Putamen (tissue), 1 donor: Measurements from ENCODE around the gene FTCDNL1.
A peak's percentile ranks its signal among the peaks of the same experiment; 100 is the strongest.

Experiments used
- DNase-seq: peaks from one replicate; pipeline ENCODE4 v3.0.0-alpha.2; 2016; ENCODE audit warnings: low spot score

FTCDNL1 gene

GRCh38 chr2:199742884-199743283 is 108.1 kb downstream of the FTCDNL1 start:
- no peak for DNase-seq

DNA sequence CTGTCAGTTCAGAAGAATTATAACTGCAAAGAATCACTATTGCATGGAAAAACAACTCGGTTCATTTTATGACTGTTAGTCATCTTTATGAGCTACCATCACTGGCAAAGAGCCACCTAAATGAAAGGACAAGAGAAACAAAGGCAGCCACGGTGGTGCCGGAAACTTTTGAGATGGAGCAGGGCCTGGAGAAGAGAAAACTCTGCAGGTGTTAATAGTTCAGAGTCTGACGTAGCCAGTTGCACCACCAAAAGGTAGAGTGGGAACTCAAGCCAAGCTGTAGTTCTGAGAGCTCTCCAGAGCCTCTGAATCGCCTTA is 110.9 kb downstream of the FTCDNL1 start:
- DNase-seq: no peak

DNA sequence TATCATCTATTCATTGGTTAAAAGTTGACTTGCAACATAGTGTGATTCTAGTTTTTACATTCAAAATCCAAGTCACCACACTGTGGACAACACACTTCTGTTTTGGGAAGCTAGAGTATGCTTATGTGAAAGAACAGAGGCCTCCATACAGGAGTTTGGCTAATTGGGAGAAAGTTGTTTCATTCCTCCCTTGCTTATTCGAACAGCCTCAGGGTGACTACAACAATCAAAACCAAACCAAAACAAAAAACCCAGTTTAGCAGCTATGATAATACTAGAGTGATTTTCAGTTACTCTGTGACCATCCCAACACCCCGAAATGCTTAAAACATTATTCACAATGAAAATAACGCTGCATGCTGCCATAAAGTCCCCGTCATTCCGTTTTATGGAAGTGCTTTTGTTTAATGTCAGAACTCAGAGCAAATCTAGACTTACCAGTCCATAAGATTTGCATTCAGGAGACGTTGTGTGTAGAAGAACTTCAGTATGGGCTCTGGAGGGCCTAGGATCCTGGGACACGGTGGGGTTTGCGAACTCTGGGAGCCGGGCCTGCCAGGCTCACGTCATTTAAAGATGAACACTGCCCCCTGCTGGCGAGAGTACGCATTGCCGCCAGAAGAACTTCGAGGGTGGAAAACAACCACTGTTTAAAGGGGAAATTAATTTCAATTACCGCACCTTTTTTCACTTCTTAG is 111.4 kb downstream of the FTCDNL1 start:
- DNase-seq: peak; percentile 65

DNA sequence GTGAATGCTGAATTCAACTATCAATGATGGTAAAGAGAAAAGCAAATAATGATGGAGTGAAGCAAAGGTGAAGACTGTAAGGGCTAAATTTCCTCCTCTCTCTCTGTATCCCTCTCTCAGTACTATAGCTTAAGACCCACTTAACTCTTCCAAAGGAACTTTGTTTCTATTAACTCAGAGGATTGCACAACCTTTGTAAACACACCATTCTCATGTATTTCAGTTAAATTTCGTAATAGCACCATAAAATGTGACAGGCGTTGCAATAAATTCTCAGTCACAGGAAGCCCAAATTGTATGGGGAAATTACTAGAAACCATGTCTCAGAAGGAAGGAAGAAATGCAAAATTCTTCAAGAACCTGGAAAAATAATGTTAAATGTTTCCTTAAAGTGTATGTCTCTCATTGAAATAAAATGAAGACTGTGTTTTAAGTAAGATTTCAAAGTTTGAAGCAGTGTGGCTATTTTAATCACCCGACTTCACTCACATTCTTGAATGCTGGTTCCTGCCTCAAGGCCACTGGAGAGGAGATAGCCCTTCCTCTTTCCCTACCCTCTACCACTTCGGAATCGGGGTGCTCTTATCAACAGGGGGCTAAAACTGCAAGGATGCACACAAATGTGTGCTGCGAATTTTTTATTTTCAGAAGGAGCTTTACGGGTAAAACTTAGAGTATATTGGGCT is 112.1 kb downstream of the FTCDNL1 start:
- no peak for DNase-seq

- no peak for DNase-seq
Observed at GRCh38 chr2:199734651-199735050, 116.3 kb downstream of the FTCDNL1 start.

DNA sequence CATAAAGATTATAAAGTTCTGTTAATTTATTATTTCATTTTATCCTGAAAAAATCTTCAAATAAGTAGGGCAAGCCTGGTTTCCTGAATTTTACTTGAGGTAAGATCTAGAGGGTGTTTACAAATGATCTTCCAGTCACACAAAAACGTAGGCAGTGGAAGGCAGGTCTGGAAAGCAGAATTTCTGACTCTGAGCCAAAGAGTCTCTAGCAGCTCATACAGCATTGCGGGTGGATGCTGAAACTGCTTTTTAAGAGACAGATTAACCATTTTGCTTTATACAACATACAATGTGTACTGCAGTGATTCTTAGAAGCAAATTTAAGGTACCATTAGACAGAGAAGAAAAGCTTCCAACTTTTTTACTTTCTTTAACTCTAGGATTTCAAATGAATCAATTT is 117.0 kb downstream of the FTCDNL1 start:
- no peak for DNase-seq

GRCh38 chr2:199727801-199728200 is 123.2 kb downstream of the FTCDNL1 start:
- DNase-seq: no peak

- no peak for DNase-seq
Observed at GRCh38 chr2:199727306-199727705, 123.7 kb downstream of the FTCDNL1 start.

DNA sequence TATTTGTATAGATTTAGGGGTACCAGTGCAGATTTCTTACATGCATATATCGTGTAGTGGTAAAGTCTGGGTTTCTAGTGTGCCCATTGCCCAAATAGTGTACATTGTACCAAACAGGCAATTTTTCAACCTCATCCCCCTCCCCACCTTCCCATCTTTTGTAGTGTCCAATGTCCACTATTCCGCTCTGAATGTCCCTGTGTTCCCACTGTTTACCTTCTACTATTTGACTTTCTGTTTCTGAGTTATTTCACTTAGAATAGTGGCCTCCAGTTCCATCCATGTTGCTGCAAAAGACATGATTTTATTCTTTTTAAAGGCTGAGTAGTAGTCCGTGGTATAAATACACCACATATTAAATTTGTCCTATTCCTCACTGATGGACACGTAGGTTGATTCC is 132.9 kb downstream of the FTCDNL1 start:
- DNase-seq: no peak

GRCh38 chr2:199717587-199717907 is 133.4 kb downstream of the FTCDNL1 start:
- DNase-seq: no peak

DNA sequence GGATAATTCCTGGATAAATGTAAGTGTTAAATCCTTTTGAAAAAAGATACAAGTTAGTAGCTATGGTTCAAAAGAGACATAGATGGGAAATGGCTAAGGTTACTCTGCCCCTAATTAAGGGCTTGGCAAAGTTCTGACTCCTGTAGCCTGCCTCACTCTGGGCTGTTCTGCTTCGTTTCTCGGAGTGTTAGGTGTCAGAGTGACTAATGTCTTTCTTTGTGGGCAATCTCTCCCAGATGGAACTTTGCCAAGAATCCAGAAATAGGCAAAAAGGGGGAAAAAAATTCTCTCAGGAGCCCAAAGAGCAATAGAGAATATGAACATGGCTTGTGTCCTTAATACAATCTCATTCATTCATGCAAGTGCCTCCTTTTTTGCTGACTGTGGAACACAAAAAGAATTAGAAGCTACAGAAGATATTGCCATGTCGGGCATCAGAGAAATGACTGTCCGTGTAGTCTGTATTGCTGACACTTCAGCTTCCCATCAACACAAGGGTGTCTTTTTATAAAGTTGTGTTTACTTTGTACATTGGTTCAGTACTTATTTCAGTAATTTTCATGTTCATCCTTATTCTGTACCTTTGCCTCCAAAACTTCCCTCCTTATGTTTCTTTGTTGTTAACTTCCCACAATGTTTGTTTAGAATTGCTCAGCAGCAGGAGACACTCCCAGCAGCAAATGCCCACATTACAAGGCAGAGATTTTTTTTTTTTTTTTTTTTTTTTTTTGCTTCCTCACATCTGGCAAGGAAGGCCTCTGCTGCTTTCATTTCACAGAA is 134.0 kb downstream of the FTCDNL1 start:
- no peak for DNase-seq

GRCh38 chr2:199713746-199714145 is 137.2 kb downstream of the FTCDNL1 start:
- DNase-seq: no peak

- DNase-seq: no peak
Observed at GRCh38 chr2:199710551-199710950, 140.4 kb downstream of the FTCDNL1 start.
